Measurements from ENCODE around the gene PNISR.

The PNISR gene

GRCh38 chr6:99390896-99391295 is 34.2 kb downstream of the PNISR start:
- no peak overlapping the region for H3K27ac ChIP-seq
- intact Hi-C loops (cut with DNase I; ENCODE audit: low total_unique reads) = loop anchor here (5.0 kb wide), 1 partner anchor 59 kb away; no protein-coding TSS in a partner anchor
- TF ChIP-seq CTCF (IDR thresholded peaks at IDR 0.05) = no peak
- H3K4me3 ChIP-seq = no peak overlapping the region
- no peaks in the 10 kb centered on the region for H3K36me3 ChIP-seq
- DNase-seq = no peak
- no peaks in the 10 kb centered on the region for H3K27me3 ChIP-seq
- H3K9me3 ChIP-seq = no peaks in the 10 kb centered on the region
- peaks cover 0 to 6% (median 0%) of the 10 kb centered on the region in 4 donors for H3K4me1 ChIP-seq

DNA sequence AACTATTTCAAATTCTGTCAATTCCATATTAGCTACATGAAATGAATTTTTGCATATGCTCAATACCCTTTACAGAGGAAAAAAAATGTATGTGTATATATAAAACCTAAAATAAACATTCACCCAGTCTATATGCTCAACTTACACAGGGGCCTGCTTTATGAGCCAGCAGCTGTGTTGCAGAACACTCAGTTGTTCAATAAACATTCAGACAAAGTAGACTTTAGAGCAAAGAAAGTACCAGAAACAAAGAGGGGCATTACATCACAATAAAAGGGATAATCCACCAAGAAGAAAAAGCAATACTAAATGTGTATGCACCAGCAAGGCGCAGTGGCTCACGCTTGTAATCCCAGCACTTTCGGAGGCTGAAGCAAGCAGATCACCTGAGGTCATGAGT is 40.6 kb downstream of the PNISR start:
- TF ChIP-seq CTCF (IDR thresholded peaks at IDR 0.05) = no peak
- no peak for DNase-seq
- Histone ChIP-seq H3K27me3 (no peaks in the 10 kb centered on the region), H3K4me3 (no peak overlapping the region), H3K9me3 (no peaks in the 10 kb centered on the region), H3K4me1 (no peaks in the 10 kb centered on the region), H3K36me3 (no peaks in the 10 kb centered on the region), H3K27ac (no peak overlapping the region)
- intact Hi-C loops (cut with DNase I; ENCODE audit: low total_unique reads) = no loop called here

GRCh38 chr6:99378636-99379035 is 46.5 kb downstream of the PNISR start:
- H3K36me3 ChIP-seq = peaks cover 4 to 14% (median 9%) of the 10 kb centered on the region in 3 donors
- no peak for TF ChIP-seq CTCF (IDR thresholded peaks at IDR 0.05)
- intact Hi-C loops (cut with DNase I; ENCODE audit: low total_unique reads) = no loop called here
- no peaks in the 10 kb centered on the region for H3K9me3 ChIP-seq
- DNase-seq = no peak
- H3K27ac ChIP-seq = no peak overlapping the region
- no peaks in the 10 kb centered on the region for H3K27me3 ChIP-seq
- H3K4me1 ChIP-seq = no peaks in the 10 kb centered on the region
- no peak overlapping the region for H3K4me3 ChIP-seq

DNA sequence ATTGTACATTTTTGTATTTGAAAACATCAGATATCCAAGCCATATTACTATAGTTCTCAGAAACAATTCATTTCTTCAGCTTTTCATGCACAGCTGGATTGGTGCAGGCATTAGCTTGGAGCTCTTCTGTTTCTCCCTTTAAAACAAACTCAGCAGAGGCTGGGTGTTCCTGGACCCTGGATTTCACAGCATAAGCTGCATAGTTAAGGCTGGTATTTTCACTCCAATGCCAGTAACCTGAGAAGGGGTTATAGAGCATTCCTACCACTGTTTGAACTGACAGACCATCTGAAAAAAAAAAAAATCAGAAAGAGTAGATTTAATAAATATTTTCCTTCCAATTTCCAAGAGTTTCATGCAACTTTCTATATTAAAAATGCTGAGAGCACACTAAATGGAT is 55.6 kb downstream of the PNISR start:
- no peak for DNase-seq
- H3K4me1 ChIP-seq = no peaks in the 10 kb centered on the region
- no peak overlapping the region for H3K4me3 ChIP-seq
- peaks cover 0 to 4% (median 0%) of the 10 kb centered on the region in 3 donors for H3K36me3 ChIP-seq
- no peak for TF ChIP-seq CTCF (IDR thresholded peaks at IDR 0.05)
- intact Hi-C loops (cut with DNase I; ENCODE audit: low total_unique reads) = no loop called here
- H3K9me3 ChIP-seq = no peaks in the 10 kb centered on the region
- H3K27ac ChIP-seq = no peak overlapping the region
- H3K27me3 ChIP-seq = no peaks in the 10 kb centered on the region

DNA sequence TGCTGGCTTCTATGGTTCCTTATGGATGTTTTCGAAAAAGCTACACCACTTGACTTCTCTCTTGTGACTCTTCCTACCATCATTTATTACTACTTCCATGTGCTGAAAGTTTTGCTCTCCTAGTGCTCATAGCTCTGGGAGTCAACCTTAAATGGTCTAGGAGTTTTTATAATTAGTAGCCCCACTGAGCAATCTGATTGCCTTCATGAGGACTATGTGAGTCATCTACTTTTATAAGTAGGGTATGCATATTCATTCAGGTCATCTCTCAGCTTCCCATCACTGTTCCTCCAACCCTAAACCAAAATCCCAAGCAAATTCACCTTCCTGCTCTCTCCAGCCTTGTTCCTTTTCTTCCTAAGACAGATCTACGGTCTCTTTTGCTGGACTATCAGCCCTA is 58.3 kb downstream of the PNISR start:
- H3K9me3 ChIP-seq = no peaks in the 10 kb centered on the region
- no peaks in the 10 kb centered on the region for H3K27me3 ChIP-seq
- H3K36me3 ChIP-seq = peaks cover 0 to 4% (median 0%) of the 10 kb centered on the region in 3 donors
- intact Hi-C loops (cut with DNase I; ENCODE audit: low total_unique reads) = no loop called here
- H3K4me1 ChIP-seq = no peaks in the 10 kb centered on the region
- no peak for DNase-seq
- no peak for TF ChIP-seq CTCF (IDR thresholded peaks at IDR 0.05)
- no peak overlapping the region for H3K4me3 ChIP-seq
- no peak overlapping the region for H3K27ac ChIP-seq

GRCh38 chr6:99364026-99364425 is 61.1 kb downstream of the PNISR start:
- no peak for TF ChIP-seq CTCF (IDR thresholded peaks at IDR 0.05)
- Histone ChIP-seq H3K27ac (no peak overlapping the region), H3K9me3 (no peaks in the 10 kb centered on the region), H3K4me3 (no peak overlapping the region), H3K27me3 (no peaks in the 10 kb centered on the region), H3K36me3 (no peaks in the 10 kb centered on the region), H3K4me1 (no peaks in the 10 kb centered on the region)
- intact Hi-C loops (cut with DNase I; ENCODE audit: low total_unique reads) = no loop called here
- no peak for DNase-seq
